NCI-H2227 treated with DMSO at 0.1 percent for 48 hours (cell line): Measurements from ENCODE around the gene BMPR1A.
"Not testable (repeated sequence)": the region's sequence is repeated elsewhere in the genome, so short reads cannot be mapped to it uniquely, and the experiment has no call there.

Experiments used
- DNase-seq: peaks from one replicate; lab custom pipeline; 2025; lab: John Stamatoyannopoulos, UW

BMPR1A gene

DNA sequence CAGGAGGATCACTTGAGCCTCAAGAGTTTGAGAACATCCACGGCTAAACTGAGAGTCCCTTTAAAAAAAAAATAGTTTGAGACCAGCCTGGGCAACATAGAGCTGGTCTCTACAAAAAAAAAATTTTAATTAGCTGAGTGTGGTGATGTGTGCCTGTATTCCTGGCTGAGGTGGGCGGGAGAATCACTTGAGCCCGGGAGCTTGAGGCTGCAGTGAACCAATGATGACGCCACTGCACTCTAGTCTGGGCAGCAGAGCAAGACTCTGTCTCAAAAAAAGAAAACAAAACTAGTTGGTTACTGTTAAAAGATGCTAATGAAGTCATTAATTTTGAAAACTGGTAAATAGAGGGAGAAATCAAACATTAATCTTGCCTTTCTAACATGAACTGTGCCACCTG, 124.6 kb downstream of the BMPR1A start:
- DNase-seq, result no peak

DNA sequence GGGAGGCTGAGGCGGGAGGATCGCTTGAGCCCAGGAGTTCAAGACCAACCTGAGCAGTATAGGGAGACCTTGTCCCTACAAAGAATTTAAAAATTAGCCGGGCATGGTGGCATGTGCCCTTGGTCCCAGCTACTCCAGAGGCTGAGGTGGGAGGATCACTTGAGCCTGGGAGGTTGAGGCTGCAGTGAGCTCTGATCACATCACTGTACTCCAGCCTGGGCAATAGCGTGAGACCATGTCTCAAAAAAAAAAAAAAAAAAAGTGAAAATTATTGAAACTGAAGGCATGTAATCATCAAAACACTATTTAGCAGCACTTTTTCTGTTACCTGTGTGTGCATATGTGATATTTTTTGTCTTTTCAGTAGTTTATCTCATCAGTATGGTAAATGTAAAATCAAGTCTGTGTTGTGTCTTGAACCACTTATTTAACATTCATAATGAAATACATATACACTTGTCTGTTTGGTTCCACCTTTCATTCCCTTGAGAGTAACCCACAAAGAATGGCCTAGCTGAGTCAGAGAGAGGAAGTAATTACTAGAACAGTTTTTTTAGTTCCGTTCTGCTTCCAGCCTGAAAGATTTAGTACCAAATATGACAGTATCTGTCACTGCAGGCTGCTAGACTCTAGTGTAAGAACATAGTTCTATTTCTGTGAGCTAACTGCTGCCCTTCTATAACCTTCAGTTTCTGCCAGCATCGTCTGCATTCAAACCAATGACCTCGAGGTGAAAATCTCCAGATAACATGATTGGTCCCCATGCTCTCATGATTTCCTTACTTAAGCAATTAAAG, 132.4 kb downstream of the BMPR1A start:
- no peak for DNase-seq

DNA sequence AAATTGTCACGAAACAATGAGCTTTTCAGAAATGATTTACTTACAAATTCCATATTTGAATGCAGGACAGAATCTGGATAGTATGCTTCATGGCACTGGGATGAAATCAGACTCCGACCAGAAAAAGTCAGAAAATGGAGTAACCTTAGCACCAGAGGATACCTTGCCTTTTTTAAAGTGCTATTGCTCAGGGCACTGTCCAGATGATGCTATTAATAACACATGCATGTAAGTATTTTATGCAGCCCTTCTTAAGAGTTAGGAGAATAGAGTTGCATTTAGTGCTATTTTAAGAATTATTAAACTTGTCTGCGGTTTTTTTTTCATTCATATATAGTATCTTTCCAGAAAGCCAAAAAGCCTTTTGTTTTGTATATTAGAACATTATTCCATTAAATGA, 133.6 kb downstream of the BMPR1A start:
- DNase-seq, result no peak

DNA sequence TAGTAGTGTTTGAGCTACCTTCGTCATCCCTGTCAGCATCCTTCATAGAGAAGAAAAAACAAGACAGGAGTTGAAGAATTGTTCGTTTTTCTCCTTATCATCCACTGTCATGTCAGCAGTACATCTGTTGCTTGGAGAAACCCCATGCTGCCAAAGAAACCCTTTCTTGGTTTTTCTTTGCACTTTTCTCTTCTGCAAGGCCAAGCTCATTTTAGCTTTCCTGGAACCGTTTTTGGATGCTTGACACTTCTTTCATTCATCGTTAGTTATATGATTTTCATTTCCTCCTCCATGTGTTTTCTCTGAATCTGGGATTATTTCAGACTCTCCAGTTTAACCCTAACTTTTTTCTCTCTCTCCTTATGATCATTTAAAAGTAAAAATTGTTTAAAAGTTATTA, 142.1 kb downstream of the BMPR1A start:
- DNase-seq, result no peak

DNA sequence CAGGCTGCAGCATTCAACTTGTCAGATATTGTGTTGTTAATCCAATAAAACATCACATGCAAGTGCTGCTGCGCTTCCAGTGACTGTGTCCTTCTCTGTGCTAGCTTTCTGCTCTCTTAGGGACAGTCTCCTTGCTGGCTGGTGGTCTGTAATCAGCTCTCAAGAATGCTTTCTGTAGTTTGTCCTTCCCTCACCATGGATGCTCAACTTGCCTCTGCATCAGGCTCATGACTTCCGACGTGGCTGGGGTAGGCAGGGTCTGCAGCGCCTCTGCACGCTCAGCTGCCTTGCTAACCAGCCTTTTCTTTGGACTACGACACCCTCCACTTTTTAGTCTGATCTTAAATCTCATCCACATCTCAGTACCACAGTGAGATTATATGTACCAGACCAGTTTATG, 142.7 kb downstream of the BMPR1A start:
- DNase-seq, result no peak

DNA sequence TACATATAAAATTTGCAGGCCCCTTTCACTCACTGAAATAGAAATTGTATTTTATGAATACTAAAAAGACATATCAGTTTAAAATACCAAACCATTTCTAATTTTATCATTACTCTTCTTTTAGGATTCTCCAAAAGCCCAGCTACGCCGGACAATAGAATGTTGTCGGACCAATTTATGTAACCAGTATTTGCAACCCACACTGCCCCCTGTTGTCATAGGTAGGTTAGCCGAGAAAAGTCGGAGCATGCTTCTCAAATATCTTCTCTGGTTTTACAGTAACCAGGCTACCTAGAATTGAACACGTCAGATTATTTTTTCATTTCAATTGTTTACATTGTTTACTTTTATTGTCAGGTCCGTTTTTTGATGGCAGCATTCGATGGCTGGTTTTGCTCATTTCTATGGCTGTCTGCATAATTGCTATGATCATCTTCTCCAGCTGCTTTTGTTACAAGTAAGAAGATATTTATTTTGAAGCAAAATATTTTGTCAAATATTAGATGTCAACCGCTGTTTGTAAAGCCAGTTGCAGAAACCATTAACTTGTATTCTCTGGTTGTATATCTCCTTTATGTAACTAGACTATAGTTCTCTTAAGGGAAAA, 143.4 kb downstream of the BMPR1A start:
- DNase-seq, result peak; percentile 22

DNA sequence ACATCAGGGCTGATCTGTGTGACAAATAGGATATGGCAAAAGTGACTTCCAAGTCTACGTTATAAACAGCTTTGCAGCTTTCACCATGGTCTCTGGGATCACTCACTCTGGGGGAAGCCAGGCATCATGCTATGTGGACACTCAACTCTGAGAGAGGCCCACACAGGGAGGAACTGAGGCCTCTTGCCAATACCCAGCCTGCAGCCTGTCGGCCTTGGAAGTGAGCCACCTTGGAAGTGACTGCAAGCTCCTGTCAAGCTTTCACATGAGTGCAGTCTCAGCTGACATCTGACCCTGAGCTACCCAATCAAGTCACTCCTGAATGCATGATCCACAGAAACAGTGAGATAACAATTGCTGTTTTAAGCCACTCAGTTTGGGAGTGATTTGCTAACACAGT, 144.5 kb downstream of the BMPR1A start:
- no peak for DNase-seq

DNA sequence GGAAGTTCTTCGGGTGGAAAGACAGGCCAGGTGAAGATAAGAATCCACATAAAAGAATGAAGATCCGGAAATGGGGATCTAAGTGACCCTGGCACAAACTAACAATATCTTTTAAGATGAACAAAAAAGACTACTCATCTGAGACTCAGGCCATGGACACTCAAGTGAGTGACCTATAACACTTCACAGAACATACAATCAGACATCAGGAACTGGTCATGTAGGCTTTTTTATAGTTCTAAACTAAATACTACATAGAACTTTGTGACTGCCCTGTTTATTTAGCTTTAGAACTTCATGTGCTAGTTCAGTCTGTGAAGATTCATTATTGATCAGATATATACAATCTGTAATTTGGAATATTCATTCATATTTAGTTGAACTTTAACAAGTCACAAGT, 148.2 kb downstream of the BMPR1A start:
- DNase-seq, result no peak

DNA sequence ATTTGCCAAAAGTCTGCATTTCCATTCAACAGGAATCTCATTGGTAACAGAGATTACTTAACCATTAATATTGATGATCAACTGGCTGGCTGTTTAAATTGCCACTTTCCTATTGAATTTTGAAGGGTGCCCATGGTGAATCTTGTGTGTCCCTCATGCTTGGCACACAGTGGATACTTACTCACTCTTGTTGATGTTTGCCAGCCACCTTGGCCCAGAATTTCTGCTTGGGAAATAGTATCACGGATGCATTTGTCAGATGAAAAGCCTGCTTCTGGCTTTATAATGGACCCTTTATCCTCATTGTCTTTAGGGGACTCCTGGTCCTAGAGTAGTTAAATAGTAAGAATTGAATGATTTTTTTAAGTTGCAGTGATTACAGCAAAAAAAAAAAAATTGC, 149.0 kb downstream of the BMPR1A start:
- DNase-seq, result no peak

DNA sequence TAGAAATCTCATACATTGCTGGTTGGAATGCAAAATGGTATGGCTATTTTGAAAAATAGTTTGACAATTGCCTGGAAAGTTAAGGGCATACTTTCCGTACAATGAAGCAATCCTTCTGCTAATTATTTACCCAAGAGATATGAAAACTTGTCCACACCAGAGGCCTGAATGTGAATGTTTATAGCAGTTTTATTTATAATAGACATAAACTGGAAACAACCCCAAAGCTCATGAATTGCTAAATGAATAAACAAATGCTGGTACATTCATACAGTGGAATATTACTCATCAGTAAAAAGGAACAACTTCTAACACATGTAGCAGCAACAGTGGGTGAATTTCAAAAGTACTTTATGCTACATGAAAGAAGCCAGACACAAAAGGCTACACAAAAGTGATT, 158.3 kb downstream of the BMPR1A start:
- no peak for DNase-seq

DNA sequence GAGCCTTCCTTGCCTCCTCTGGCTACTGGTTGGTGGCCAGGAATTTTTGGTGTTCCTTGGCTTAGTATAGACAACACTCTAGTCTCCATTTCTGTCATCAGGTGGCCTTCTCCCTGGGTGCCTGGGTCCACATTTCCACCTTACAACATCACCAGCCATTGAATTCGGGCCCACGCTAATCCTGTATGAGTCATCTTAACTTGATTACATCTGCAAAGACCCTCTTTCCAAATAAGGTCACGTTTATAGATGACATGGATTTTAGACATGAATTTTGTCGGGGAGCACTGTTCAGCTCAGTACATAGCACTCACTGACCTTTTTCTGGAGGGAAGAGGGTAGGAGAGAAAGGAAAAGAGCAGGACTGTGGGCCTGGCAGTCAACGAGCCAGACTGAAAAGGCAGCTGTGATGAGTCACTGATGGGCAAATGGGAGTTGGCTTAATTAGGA, 161.6 kb downstream of the BMPR1A start:
- DNase-seq, result no peak

DNA sequence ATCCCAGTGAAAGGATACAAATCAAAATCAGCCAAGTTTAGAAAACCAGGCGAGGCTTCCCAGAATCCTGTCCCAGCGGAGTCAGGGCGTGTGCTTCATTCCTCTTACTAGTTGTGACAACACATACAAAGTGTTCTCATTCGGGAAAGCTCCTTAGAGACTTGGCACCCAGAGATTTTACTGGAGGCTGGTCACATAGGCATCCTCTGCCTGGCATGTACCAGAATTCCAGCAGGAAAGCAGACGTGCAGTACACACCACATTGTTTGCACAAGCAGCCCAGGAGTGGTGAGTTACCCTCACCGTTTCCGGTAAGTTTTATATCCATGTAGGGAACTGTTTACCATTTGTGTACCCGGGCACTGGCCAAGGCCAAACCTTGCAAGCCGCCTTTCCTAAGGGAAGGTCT, 166.1 kb downstream of the BMPR1A start:
- DNase-seq, result no peak

DNA sequence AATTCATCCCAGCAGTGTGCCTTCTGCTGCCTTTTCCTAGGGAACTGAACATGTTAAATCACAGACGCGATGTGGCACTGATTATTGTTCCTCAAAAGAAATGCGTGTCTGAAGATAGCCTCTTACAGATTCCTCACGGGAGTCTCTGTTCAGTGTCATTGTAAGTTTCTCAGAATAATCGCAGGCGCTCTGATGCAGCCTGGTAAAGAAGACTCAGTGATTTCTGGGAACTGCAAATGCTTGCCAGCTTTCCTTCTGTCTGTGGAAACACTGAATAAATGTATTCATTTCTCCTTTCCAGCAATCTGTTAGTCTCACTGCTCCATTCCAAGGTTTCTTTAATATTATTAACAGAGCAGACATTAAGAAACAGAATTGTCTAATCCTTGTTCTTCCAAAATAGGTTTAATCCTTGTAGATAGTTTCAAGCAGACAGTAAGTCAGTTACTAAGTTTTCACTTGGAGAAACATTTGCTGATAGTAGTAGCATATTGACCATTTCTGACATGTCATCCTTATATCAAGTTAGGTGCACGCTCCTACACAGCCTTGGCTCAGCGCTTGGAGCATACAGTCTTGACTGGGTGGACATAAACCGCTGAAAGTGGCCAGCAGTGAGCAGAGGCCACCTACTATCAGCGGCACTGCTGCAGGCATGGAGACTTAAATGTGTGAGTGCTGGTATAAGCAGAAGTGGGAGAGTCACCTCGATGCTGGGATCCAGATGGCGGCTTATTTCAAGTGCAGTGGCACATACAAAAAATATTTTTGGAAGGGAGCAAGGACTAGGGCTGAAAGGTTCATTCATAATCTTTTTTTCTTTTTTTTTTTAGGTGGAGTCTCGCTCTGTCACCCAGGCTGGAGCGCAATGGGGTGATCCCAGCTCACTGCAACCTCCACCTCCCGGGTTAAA, 173.3 kb downstream of the BMPR1A start:
- no peak for DNase-seq

DNA sequence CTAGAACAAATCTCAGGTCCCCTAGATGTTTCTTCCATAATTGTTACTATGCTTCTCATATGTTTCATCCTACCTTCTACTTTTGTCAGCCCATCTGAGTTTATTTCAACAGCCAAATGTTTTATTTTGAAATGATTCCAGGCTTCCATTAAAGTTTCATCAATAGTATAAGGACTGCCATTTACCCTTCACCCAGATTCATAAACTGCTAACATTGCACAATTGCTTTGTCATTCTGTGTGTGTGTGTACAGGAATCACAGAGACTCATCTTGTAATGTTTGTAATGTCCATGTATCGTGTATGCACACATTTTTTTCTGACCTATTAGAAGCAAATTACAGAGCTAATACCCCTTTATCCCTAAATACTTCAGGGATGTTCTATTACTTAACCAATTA, 175.5 kb downstream of the BMPR1A start:
- DNase-seq, result no peak

DNA sequence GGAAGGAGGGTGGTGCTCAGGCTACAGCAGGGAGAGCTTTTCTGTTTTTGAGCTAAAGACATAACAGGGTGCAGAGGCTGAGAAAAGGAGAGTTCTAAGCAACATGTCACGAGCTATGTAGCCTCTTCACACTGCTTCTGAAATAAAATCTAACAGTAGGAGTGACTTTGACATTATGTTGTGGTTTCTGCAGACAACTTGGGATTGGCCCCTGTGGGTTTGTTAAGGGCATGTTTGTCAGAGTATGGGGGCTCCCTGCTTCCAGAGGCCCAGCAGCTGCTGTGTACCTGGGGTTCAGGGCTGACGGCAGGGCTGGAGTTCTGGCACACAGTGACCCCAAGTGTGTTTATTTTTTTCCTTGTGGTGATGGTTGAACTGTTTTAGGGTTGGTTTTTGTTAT, 176.3 kb downstream of the BMPR1A start:
- no peak for DNase-seq

DNA sequence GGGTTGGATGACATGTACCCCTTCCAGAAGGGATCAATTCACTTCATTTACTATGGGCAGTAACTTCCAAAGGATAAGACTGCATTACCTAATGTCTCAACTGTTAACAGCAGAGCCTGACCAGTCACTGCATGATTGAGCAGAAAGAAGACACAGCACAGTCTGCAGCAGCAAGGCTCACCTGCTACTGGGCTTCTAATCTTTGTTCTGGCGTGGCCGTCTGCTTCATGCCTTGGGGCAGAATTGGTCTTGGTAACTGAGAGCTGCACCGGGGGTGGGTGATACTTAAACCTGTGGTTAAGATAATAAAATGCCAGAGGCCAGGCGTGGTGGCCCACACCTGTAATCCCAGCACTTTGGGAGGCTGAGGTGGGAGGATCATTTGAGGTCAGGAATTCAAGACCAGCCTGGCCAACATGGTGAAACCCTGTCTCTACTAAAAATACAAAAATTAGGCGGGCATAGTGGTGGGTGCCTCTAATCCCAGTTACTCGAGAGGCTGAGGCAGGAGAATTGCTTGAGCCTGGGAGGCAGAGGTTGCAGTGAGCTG, 177.8 kb downstream of the BMPR1A start:
- DNase-seq, result not testable (repeated sequence)

DNA sequence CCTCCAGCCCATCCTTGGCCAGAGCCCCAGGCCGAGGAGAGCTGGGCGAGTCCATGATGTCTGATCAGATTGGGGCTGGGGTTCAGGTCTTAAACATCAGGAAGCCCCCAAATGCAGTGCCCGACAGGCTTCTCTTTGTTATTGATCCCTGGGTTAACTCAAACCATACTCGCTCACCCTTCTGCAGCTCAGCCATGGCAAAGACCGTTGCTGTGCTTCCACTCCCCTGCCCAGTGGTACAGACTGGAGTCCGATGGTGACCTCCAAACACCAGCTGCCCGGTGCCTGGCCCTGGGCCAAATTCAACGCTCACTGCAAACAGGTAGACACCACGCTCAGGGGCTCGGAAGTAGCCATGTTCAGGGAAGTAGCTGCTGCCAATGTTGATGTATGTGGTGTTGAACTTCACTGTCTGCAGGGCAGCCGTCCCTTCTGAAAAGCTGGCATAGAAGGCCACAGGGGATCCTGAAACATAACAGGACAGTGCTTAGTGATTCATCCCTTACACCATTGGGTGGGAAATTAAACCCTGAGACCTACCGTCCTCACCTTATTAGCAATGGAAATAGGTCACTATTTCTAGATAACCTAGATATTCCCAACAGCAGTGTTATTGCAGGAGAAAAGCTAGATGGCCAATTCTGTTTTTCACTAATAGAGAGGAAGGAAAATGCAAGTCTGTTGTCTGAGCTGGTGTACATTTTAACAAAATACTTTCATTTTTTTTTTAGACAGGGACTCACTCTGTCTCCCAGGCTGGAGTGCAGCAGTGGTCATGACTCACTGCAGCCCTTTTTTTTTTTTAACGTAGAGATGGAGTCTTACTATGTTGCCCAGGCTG, 180.5 kb downstream of the BMPR1A start:
- DNase-seq, result no peak

DNA sequence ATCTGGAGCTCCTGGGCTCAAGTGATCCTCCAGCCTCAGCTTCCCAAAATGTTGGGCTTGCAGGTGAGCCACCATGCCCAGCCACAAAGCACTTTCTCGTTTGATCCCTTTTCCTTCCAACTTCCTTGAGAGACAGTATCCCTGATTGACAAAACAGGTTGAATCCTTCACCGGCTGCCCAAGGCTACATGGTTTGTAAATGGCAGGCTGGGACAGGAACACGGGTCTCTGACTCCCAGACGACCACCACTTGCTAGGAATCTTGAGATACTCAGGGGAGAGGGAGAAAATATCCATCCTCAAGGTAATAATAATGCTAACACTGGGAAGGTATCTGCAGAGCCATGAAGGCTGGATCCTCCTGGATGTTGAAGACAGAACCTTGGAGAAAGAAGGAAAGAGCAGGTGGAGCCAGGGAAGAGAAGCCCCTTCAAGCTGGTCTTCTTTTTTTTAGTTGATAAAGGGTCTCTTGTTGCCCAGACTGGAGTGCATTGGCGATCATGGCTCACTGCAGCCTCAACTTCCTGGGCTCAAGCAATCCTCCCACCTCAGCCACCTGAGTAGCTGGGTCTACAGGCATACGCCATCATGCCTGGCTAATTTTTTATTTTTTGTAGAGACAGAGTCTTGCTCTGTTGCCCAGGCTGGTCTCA, 181.2 kb downstream of the BMPR1A start:
- no peak for DNase-seq

DNA sequence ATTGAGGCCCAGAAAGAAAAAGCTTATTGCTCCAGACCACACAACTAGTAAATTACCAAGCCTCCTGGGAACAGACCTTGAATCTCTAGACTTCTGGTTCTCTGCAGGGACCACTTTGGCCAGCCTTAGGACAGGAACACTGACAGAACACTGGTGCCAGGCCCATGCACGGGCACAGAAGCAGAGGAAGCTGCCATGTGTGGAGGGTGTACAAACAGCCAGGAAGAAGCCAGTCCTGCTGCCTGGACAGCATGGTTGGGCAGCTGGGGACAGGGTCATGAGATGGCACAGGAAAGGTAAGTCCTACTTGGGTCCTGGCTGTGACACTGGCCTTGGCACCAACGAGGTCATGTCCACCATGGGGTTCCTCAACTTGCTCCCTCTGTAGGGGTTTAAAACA, 181.8 kb downstream of the BMPR1A start:
- no peak for DNase-seq

DNA sequence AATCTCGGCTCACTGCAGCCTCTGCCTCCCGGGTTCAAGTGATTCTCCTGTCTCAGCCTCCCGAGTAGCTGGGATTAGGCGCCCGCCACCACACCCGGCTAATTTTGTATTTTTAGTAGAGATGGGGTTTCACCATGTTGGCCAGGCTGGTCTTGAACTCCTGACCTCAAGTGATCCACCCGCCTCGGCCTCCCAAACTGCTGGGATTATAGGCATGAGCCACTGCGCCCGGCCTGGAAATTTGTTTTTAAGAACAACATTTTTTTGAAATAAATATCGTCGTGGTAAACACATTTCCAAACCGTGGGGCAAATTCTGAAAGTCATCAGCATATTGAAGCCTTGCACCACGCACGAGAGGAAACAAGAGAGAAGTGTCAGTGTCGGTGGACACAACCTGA, 183.7 kb downstream of the BMPR1A start:
- not testable (repeated sequence) for DNase-seq

DNA sequence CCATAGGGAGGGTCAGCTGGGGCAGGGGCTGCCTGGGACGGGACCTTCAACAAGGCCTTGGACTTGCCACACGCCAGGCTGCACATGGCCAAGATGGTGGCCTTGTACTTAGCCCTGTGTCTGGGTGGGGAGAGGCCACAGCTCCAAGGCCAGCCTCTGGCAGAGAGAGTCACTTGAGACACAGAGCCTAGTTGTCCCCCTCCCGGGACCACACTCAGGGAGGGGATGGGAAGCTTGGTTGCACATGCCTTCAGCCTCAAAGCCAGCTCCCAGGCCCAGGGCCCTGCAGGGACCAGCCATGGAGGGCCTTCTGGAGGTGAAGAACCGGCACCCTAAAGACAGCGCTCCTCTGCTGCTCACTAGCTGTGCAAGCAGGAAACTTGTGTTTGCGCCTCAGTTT, 184.3 kb downstream of the BMPR1A start:
- no peak for DNase-seq
